Karpas-422 (cell line): Measurements from ENCODE around the gene RASD1. TPM values are rescaled to one million over a fixed set of nuclear protein-coding genes. Genes with fewer than 3 reads are reported as not detected.

Experiments
- DNase-seq: peaks from one replicate; pipeline ENCODE4 v3.0.0-alpha.2; 2015
- H2AFZ ChIP-seq: fragments of 200-600 bp; sonication (generic); 2 replicates; pipeline ENCODE4 v1.6.1; 2014; ENCODE audit warnings: antibody characterized with exemption, low read length, mixed read lengths
- H3K27ac ChIP-seq: fragments of 200-600 bp; sonication (generic); 2 replicates; pipeline ENCODE4 v1.5.1; 2014; ENCODE audit warnings: mild to moderate bottlenecking, low read length, moderate library complexity
- H3K27me3 ChIP-seq: fragments of 200-600 bp; sonication (generic); 2 replicates; pipeline ENCODE4 v1.6.1; 2014; ENCODE audit warnings: low read length, mixed read lengths
- H3K36me3 ChIP-seq: fragments of 200-600 bp; sonication (generic); 2 replicates; pipeline ENCODE4 v1.6.1; 2014; ENCODE audit warnings: low read length, mixed read lengths; ENCODE audit not compliant: insufficient read depth
- H3K4me1 ChIP-seq: fragments of 200-600 bp; sonication (generic); 2 replicates; pipeline ENCODE4 v1.6.1; 2014; ENCODE audit warnings: mild to moderate bottlenecking, low read length, mixed read lengths
- H3K4me2 ChIP-seq: fragments of 200-600 bp; sonication (generic); 2 replicates; pipeline ENCODE4 v1.6.1; 2014; ENCODE audit warnings: low read length, low read depth, mild to moderate bottlenecking; ENCODE audit not compliant: poor library complexity, severe bottlenecking
- H3K4me3 ChIP-seq: fragments of 200-600 bp; sonication (generic); 2 replicates; pipeline ENCODE4 v1.5.1; 2014; ENCODE audit warnings: mild to moderate bottlenecking, antibody characterized with exemption, low read length, mixed read lengths
- H3K79me2 ChIP-seq: fragments of 200-600 bp; sonication (generic); 2 replicates; pipeline ENCODE4 v1.6.1; 2014; ENCODE audit warnings: mild to moderate bottlenecking, low read length, mixed read lengths
- H3K9ac ChIP-seq: fragments of 200-600 bp; sonication (generic); 2 replicates; pipeline ENCODE4 v1.6.0; 2014; ENCODE audit warnings: low read length
- H3K9me2 ChIP-seq: fragments of 200-600 bp; sonication (generic), shearing (Covaris generic); replicated peaks from 2 replicates; pipeline ENCODE4 v1.6.0; 2014; ENCODE audit warnings: mild to moderate bottlenecking, low read length, moderate library complexity; ENCODE audit not compliant: insufficient read depth
- H3K9me3 ChIP-seq: fragments of 300-700, 200-600 bp; sonication (generic); 2 replicates; pipeline ENCODE4 v1.6.1; 2014; ENCODE audit warnings: low read length, mixed read lengths
- H4K20me1 ChIP-seq: fragments of 200-600 bp; sonication (generic); 2 replicates; pipeline ENCODE4 v1.6.1; 2014; ENCODE audit warnings: mild to moderate bottlenecking, antibody characterized with exemption, low read length, low read depth; ENCODE audit not compliant: insufficient read depth
- total RNA-seq: library from RNA; depleted of rRNA; stranded (reverse); fragments of >200 nt; shearing (Covaris generic); gene quantifications from 2 replicates; pipeline ENCODE4 v1.2.3, GENCODE V29; 2014; ENCODE audit warnings: low replicate concordance

Gene RASD1
- total RNA-seq, 1 experiment from 2014 or later: not detected

DNA sequence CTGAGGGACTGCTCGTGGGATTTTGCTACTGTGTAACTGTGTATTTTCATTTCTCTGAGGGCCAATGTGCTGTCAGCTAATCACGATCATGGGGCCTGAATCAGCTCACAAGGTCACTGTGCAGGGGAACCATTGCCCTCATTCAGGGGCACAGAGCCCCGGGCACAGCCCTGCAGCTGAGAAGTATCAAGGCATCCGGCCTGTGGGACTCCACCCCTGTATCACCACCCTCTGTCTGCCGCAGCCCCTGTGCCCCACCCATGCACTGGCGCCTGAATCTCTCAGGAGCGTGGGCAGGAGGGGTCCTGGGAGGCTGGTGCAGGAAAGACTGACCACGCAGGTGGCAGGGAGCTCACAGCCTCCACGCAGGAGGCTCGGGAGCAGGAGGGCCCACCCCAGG, 43.4 kb upstream of the RASD1 start:
- H2AFZ ChIP-seq: no peak overlapping the region
- no peaks in the 10 kb centered on the region for H3K9me3 ChIP-seq
- no peak for DNase-seq
- no peaks in the 10 kb centered on the region for H3K4me1 ChIP-seq
- no peak overlapping the region for H3K27ac ChIP-seq
- H3K4me3 ChIP-seq: no peak overlapping the region
- H3K9ac ChIP-seq: no peak overlapping the region
- no peaks in the 10 kb centered on the region for H3K79me2 ChIP-seq
- 0 out of 2 replicates have a peak, but pooled peaks cover 15% of the 10 kb centered on the region for H4K20me1 ChIP-seq
- no peaks in the 10 kb centered on the region for H3K36me3 ChIP-seq
- no peaks in the 10 kb centered on the region for H3K27me3 ChIP-seq
- no peaks in the 10 kb centered on the region for H3K9me2 ChIP-seq
- no peak overlapping the region for H3K4me2 ChIP-seq

DNA sequence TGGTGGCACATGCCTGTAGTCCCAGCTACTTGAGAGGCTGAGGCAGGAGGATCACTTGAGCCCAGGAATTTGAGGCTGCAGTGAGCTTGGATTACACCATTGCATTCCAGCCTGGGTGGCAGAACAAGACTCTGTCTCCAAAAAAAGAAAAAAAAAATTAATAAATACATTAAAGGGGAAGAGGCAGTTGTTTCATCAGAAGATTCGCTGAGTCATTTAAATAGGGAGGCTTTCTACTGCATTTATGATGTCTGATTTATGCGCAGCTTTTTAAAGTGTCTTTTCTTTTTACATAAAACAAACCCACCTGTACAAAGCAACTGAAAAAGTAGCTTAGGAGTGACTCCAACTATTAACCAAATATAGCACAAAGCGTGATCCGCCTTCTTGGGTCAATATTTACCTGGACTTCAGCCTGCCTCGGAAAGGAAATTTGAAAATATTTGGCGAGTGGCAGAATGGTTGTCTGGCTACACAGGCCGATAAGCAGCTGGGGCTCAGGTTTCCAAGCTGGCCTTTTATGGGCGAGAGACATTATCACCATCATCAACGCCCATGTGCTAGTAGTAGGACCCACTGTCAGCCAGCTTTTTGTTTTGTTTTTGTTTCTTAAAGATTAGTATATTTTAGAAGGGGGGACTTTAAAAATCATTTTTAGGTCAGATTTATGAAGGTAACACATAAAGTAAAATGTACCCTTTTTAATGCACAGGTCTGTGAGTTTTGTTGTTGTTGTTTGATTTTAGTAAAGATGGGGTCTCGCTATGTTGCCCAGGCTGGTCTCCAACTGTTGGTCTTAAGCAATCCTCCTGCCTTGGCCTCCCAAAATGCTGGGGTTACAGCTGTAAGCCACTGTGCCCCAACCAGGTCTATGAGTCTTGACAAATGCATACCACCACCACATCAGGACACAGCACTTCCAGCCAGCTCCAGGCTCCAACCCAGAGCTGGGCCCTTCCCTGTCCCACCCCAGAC, 42.5 kb upstream of the RASD1 start:
- no peak overlapping the region for H3K4me2 ChIP-seq

GRCh38 chr17:17537311-17538099, 41.3 kb upstream of the RASD1 start:
- Histone ChIP-seq H3K27ac (no peak overlapping the region), H3K9me2 (no peaks in the 10 kb centered on the region), H3K4me3 (no peak overlapping the region), H3K4me2 (no peak overlapping the region), H3K36me3 (no peaks in the 10 kb centered on the region), H4K20me1 (peaks cover 18% of the 10 kb centered on the region; the same call in 1 of the 2 replicates), H3K9me3 (no peaks in the 10 kb centered on the region), H3K79me2 (no peaks in the 10 kb centered on the region), H3K9ac (no peak overlapping the region), H2AFZ (no peak overlapping the region), H3K4me1 (no peaks in the 10 kb centered on the region), H3K27me3 (no peaks in the 10 kb centered on the region)
- no peak for DNase-seq

More for the DNA sequence above, 42.5 kb upstream of the RASD1 start:
- H3K9ac ChIP-seq: no peak overlapping the region
- no peak overlapping the region for H3K4me3 ChIP-seq
- no peak for DNase-seq
- H2AFZ ChIP-seq: no peak overlapping the region
- H4K20me1 ChIP-seq: peaks cover 15% of the 10 kb centered on the region; the same call in 1 of the 2 replicates
- H3K9me3 ChIP-seq: no peaks in the 10 kb centered on the region
- no peaks in the 10 kb centered on the region for H3K79me2 ChIP-seq
- H3K27me3 ChIP-seq: no peaks in the 10 kb centered on the region
- no peaks in the 10 kb centered on the region for H3K4me1 ChIP-seq
- no peaks in the 10 kb centered on the region for H3K36me3 ChIP-seq
- H3K27ac ChIP-seq: no peak overlapping the region
- no peaks in the 10 kb centered on the region for H3K9me2 ChIP-seq

GRCh38 chr17:17536702-17537101, 40.5 kb upstream of the RASD1 start:
- H3K9ac ChIP-seq: no peak overlapping the region
- no peak overlapping the region for H2AFZ ChIP-seq
- H3K4me1 ChIP-seq: no peaks in the 10 kb centered on the region
- no peak overlapping the region for H3K4me2 ChIP-seq
- H3K27me3 ChIP-seq: no peaks in the 10 kb centered on the region
- H3K27ac ChIP-seq: no peak overlapping the region
- no peaks in the 10 kb centered on the region for H3K9me3 ChIP-seq
- no peak for DNase-seq
- H3K36me3 ChIP-seq: no peaks in the 10 kb centered on the region
- no peaks in the 10 kb centered on the region for H3K79me2 ChIP-seq
- peaks cover 19% of the 10 kb centered on the region for H4K20me1 ChIP-seq
- no peaks in the 10 kb centered on the region for H3K9me2 ChIP-seq
- no peak overlapping the region for H3K4me3 ChIP-seq

GRCh38 chr17:17535957-17536356, 39.8 kb upstream of the RASD1 start:
- H3K4me1 ChIP-seq: no peaks in the 10 kb centered on the region
- H3K9me3 ChIP-seq: no peaks in the 10 kb centered on the region
- H3K4me3 ChIP-seq: no peak overlapping the region
- H3K27ac ChIP-seq: no peak overlapping the region
- H3K9ac ChIP-seq: no peak overlapping the region
- no peaks in the 10 kb centered on the region for H3K9me2 ChIP-seq
- no peaks in the 10 kb centered on the region for H3K27me3 ChIP-seq
- H3K4me2 ChIP-seq: no peak overlapping the region
- no peaks in the 10 kb centered on the region for H3K79me2 ChIP-seq
- DNase-seq: no peak
- no peak overlapping the region for H2AFZ ChIP-seq
- H4K20me1 ChIP-seq: peaks cover 20% of the 10 kb centered on the region
- no peaks in the 10 kb centered on the region for H3K36me3 ChIP-seq

GRCh38 chr17:17533901-17534441, 37.8 kb upstream of the RASD1 start:
- peaks cover 26% of the 10 kb centered on the region for H4K20me1 ChIP-seq
- H3K4me2 ChIP-seq: no peak overlapping the region
- H3K27me3 ChIP-seq: no peaks in the 10 kb centered on the region
- DNase-seq: no peak
- no peak overlapping the region for H3K4me3 ChIP-seq
- no peak overlapping the region for H3K27ac ChIP-seq
- no peak overlapping the region for H2AFZ ChIP-seq
- no peaks in the 10 kb centered on the region for H3K4me1 ChIP-seq
- no peaks in the 10 kb centered on the region for H3K36me3 ChIP-seq
- no peaks in the 10 kb centered on the region for H3K79me2 ChIP-seq
- no peaks in the 10 kb centered on the region for H3K9me3 ChIP-seq
- H3K9me2 ChIP-seq: no peaks in the 10 kb centered on the region
- H3K9ac ChIP-seq: no peak overlapping the region

- no peak overlapping the region for H3K27ac ChIP-seq
- H3K9me2 ChIP-seq: no peaks in the 10 kb centered on the region
- no peaks in the 10 kb centered on the region for H3K36me3 ChIP-seq
- no peak for DNase-seq
- H3K4me3 ChIP-seq: no peak overlapping the region
- H3K9ac ChIP-seq: no peak overlapping the region
- H3K27me3 ChIP-seq: no peaks in the 10 kb centered on the region
- H3K4me2 ChIP-seq: no peak overlapping the region
- H4K20me1 ChIP-seq: peaks cover 26% of the 10 kb centered on the region
- no peaks in the 10 kb centered on the region for H3K9me3 ChIP-seq
- no peaks in the 10 kb centered on the region for H3K79me2 ChIP-seq
- H3K4me1 ChIP-seq: no peaks in the 10 kb centered on the region
- no peak overlapping the region for H2AFZ ChIP-seq
Measured at GRCh38 chr17:17532991-17533390, 36.8 kb upstream of the RASD1 start.

DNA sequence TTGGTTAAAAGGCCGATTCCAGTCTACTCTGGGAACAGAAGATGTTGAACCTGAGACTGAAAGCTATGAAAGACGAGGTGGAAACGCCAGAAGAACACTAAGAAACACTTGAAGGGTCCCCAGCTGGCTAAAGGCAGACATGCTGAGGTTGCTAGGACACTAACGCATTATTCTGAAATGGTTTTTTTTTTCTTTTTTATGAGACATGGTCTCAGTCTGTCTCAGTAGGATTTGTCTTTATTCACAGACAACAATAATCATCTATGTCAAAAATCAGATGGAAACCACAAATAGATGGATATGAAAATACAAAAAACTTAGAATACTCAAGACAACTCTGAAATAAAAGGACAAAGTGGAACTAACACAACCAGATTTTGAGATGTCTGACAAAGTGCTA, 35.0 kb upstream of the RASD1 start:
- Histone ChIP-seq H2AFZ (no peak overlapping the region), H3K9me3 (no peaks in the 10 kb centered on the region), H3K9ac (no peak overlapping the region), H3K79me2 (no peaks in the 10 kb centered on the region), H3K9me2 (no peaks in the 10 kb centered on the region), H3K4me1 (no peaks in the 10 kb centered on the region), H3K36me3 (no peaks in the 10 kb centered on the region), H3K27ac (no peak overlapping the region), H3K4me2 (no peak overlapping the region), H3K27me3 (no peaks in the 10 kb centered on the region), H3K4me3 (no peak overlapping the region), H4K20me1 (peaks cover 28% of the 10 kb centered on the region)
- no peak for DNase-seq
